Sigmoid colon (tissue), 7 donors: ENCODE results near the gene HMCN1. TPM values are rescaled to one million over a fixed set of nuclear protein-coding genes. Genes with fewer than 3 reads are reported as not detected.
"Not testable (repeated sequence)": the region's sequence is repeated elsewhere in the genome, so short reads cannot be mapped to it uniquely, and the experiment has no call there.

Source experiments
- DNase-seq: peaks from one replicate; pipeline ENCODE4 v3.0.0-alpha.2; 2019
- H3K27ac ChIP-seq, 4 donors: fragments of 200-600 bp; sonication (generic); one replicate each; pipeline ENCODE4 v1.5.1; 2016 to 2019; ENCODE audit warnings: mild to moderate bottlenecking in 1 of 4
- H3K27me3 ChIP-seq, 3 donors: fragments of 200-600 bp; sonication (generic); one replicate each; pipeline ENCODE4 v1.5.1; 2019; ENCODE audit warnings: mild to moderate bottlenecking in 1 of 3
- H3K36me3 ChIP-seq, 4 donors: fragments of 200-600 bp; sonication (generic); one replicate each; pipeline ENCODE4 v1.5.1; 2016 to 2019
- H3K4me1 ChIP-seq, 4 donors: fragments of 200-600 bp; sonication (generic); one replicate each; pipeline ENCODE4 v1.5.1; 2017 to 2019
- H3K4me3 ChIP-seq, 4 donors: fragments of 200-600 bp; sonication (generic); one replicate each; pipeline ENCODE4 v1.5.1; 2017 to 2019; ENCODE audit warnings: mild to moderate bottlenecking in 2 of 4, moderate library complexity in 1 of 4
- H3K9me3 ChIP-seq, 4 donors: fragments of 200-600 bp in 3 of 4; sonication (generic) in 3 of 4; one replicate each; pipeline versions ENCODE4 v1.5.1 to v1.6.1; 2013 to 2019
- CTCF ChIP-seq, 4 experiments: fragments of 450-650 bp in 3 of 4; fragments of 200-600 bp in 1 of 4; IDR thresholded peaks; one replicate each; pipeline ENCODE4 v1.5.1; 2016 to 2019; ENCODE audit warnings: antibody characterized with exemption in 4 of 4, mild to moderate bottlenecking in 3 of 4, moderate library complexity in 2 of 4
- EP300 ChIP-seq, 4 donors: sonication (generic); formaldehyde crosslinking; IDR thresholded peaks; one replicate each; pipeline ENCODE4 v1.6.1; 2017; ENCODE audit warnings: antibody characterized with exemption in 4 of 4
- POLR2A ChIP-seq, 2 donors: fragments of 450-650 bp; IDR thresholded peaks; one replicate each; pipeline ENCODE4 v1.6.1; 2016; ENCODE audit warnings: antibody characterized with exemption in 2 of 2, mild to moderate bottlenecking in 2 of 2, moderate library complexity in 2 of 2
- POLR2AphosphoS5 ChIP-seq, 4 donors: sonication (generic); formaldehyde crosslinking; IDR thresholded peaks; one replicate each; pipeline ENCODE4 v1.6.1; 2017; ENCODE audit warnings: antibody characterized with exemption in 4 of 4
- WGBS, 2 donors: extraction: QIAGEN DNeasy Blood & Tissue Kit; methylation state at CpG; one replicate each; pipeline ENCODE4 v1.1.7; 2013; 5-methylcytosine and 5-hydroxymethylcytosine counted together
- intact Hi-C: fragments of 100-400 bp; cut with DNase I; formaldehyde crosslinking; loops from one replicate; pipeline ENCODE4 v1.15.1; 2023
- polyA plus RNA-seq, 3 donors: library from polyadenylated mRNA; stranded (reverse); fragments of 200-250 nt; gene quantifications; one replicate each; pipeline ENCODE4 v1.2.3, GENCODE V29; 2013
- total RNA-seq, 4 donors: library from RNA; depleted of rRNA; stranded (reverse); fragments of >200 nt; gene quantifications; one replicate each; pipeline ENCODE4 v1.1.0, GENCODE V29; 2016
- donor health status: healthy with polysubstance abuse.
- donor health status: Bipolar disorder and iron deficiency.
- donor health status: healthy.

Gene HMCN1
- total and polyA plus RNA-seq, 7 donors: under 0.01 to 22.7 (median 6.7) TPM

DNA sequence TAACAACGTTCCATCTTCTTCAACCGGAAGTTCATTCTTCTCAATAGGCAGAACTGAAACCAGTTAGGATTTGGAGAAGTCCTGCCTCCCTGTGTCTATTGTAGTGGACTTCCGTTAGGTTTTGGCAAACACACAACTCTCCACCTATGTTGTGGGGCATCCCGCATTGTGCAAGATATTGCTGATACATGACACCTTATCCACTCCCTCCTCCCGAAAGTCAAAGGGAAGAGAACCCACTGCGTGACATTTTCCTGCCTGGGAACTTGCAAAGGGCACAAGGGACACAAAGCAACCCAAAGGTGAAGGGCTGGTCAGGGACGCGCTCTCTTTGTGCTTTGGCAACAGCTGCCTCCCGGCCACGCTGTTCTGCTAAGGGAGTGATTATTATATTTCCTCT lies 476.1 kb downstream of the HMCN1 start:
- H3K36me3 ChIP-seq: no peaks in the 10 kb centered on the region
- H3K4me3 ChIP-seq: no peak overlapping the region
- H3K27me3 ChIP-seq: no peaks in the 10 kb centered on the region
- DNase-seq: no peak
- intact Hi-C loops: loop anchor here (5.0 kb wide), 1 partner anchor 398 kb away; no protein-coding TSS in a partner anchor
- no peaks in the 10 kb centered on the region for H3K9me3 ChIP-seq
- WGBS, 2 donors: 80 to 82% methylated on average over 10 of the region's 10 CpGs
- peaks cover 0 to 24% (median 11%) of the 10 kb centered on the region in 4 donors for H3K4me1 ChIP-seq
- TF ChIP-seq POLR2AphosphoS5 (IDR thresholded peaks at IDR 0.05) (no peak), EP300 (IDR thresholded peaks at IDR 0.05) (no peak), CTCF (IDR thresholded peaks at IDR 0.05) (no peak), POLR2A (IDR thresholded peaks at IDR 0.05) (no peak)
- no peak overlapping the region for H3K27ac ChIP-seq

GRCh38 chr1:186211583-186211982 lies 477.4 kb downstream of the HMCN1 start:
- not testable (repeated sequence) for H3K36me3 ChIP-seq, H3K27ac ChIP-seq, H3K4me3 ChIP-seq, H3K9me3 ChIP-seq, H3K27me3 ChIP-seq, DNase-seq
- peaks cover 0 to 18% (median 7%) of the 10 kb centered on the region in 4 donors for H3K4me1 ChIP-seq
- intact Hi-C loops: loop anchor here (5.0 kb wide), 1 partner anchor 399 kb away; no protein-coding TSS in a partner anchor

DNA sequence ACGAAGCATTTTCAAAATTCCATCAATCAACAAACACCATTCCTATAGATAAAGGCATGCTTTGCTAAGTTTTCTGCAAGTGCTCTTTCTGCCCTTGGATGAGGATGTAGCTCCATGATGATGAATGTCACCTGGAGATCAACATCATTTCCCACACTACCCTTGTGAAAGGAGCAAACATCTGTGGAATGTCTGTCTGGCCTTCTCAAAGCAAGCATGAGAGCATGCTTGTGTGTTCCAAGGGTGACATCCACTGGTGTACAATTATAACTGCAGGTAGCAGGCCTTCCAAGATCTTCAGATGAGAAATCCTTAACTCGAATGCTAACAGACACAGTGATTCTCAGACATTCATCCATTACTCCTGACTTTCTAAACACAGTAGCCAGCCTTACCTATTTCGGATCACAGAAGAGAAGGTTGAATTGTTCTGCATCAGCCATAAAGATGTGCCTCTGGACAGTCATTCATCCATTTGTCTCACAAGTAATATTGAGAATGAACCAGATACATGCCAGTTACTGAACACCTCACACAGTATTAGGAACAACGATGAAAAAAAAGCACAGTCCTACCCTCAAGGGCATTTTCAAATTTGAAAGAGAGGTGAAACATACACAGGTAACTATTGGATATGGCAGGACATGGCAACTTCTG lies 478.5 kb downstream of the HMCN1 start:
- Histone ChIP-seq H3K27ac (no peak overlapping the region), H3K9me3 (no peaks in the 10 kb centered on the region), H3K36me3 (no peaks in the 10 kb centered on the region), H3K27me3 (no peaks in the 10 kb centered on the region), H3K4me3 (no peak overlapping the region), H3K4me1 (peaks cover 0 to 13% (median 4%) of the 10 kb centered on the region in 4 donors)
- intact Hi-C loops: loop anchor here (2.0 to 5.0 kb wide), 2 partner anchors 400 to 492 kb away; no protein-coding TSS in a partner anchor
- DNase-seq: peak; percentile 69
- TF ChIP-seq CTCF (IDR thresholded peaks at IDR 0.05): peak; percentile 51 to 73 (median 70)
- no peak for TF ChIP-seq EP300 (IDR thresholded peaks at IDR 0.05)
- peak in 1 of 4 donors; percentile 39 for TF ChIP-seq POLR2AphosphoS5 (IDR thresholded peaks at IDR 0.05)
- 38 to 49% methylated on average over 4 of the region's 4 CpGs for WGBS, 2 donors

DNA sequence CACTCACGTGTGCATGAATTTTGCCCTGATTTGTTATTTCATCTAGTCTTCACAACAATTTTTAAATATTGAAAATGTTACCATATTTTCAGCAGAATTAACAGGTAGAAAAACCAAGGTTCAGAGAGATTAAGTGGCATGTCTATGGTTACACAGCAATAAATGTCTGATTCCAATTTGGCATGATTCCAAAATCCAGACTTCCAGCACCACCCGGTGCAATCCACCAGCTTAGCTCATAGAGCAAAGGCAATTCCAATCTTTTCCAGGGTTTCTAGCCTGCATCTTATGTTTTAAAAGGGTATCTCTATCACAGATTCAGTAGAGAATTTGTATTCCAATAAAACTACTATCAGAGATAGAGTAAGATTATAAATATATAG lies 479.0 kb downstream of the HMCN1 start:
- intact Hi-C loops: loop anchor here (2.0 to 5.0 kb wide), 2 partner anchors 401 to 492 kb away; no protein-coding TSS in a partner anchor
- TF ChIP-seq EP300 (IDR thresholded peaks at IDR 0.05): no peak
- no peak for TF ChIP-seq POLR2A (IDR thresholded peaks at IDR 0.05)
- no peak for TF ChIP-seq POLR2AphosphoS5 (IDR thresholded peaks at IDR 0.05)
- no peak for TF ChIP-seq CTCF (IDR thresholded peaks at IDR 0.05)
- no peak for DNase-seq
- no peak overlapping the region for H3K4me3 ChIP-seq
- H3K27me3 ChIP-seq: no peaks in the 10 kb centered on the region
- H3K36me3 ChIP-seq: no peaks in the 10 kb centered on the region
- H3K4me1 ChIP-seq: peaks cover 0 to 8% (median 2%) of the 10 kb centered on the region in 4 donors
- 43 to 68% methylated on average over 2 of the region's 2 CpGs for WGBS, 2 donors
- H3K9me3 ChIP-seq: no peaks in the 10 kb centered on the region
- H3K27ac ChIP-seq: no peak overlapping the region

GRCh38 chr1:186214791-186215190 lies 480.6 kb downstream of the HMCN1 start:
- no peak for DNase-seq
- no peaks in the 10 kb centered on the region for H3K36me3 ChIP-seq
- no peaks in the 10 kb centered on the region for H3K27me3 ChIP-seq
- 59 to 76% methylated on average over 1 of the region's 1 CpG for WGBS, 2 donors
- TF ChIP-seq POLR2A (IDR thresholded peaks at IDR 0.05): no peak
- no peak overlapping the region for H3K4me3 ChIP-seq
- no peaks in the 10 kb centered on the region for H3K4me1 ChIP-seq
- intact Hi-C loops: loop anchor here (5.0 kb wide), 1 partner anchor 402 kb away; no protein-coding TSS in a partner anchor
- H3K9me3 ChIP-seq: no peaks in the 10 kb centered on the region
- H3K27ac ChIP-seq: no peak overlapping the region

DNA sequence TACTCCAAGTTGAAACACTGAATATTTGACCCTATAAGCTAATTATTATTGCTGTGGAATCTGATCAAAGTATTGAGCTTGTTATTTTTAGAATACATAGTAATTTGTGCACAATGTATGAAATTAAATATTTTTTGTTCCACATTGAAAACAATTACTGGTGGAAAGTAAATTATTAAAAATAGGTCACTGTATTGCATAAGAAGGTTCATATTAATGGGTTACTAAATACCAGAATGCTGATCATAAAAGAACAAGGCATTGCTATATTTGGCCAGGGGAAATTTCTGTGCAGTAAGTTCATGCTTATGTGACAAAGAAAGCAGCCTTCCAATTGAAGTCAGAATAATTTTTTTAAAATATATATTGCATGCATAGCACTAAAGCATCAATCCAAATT lies 481.4 kb downstream of the HMCN1 start:
- intact Hi-C loops: no loop called here
- TF ChIP-seq POLR2AphosphoS5 (IDR thresholded peaks at IDR 0.05): no peak
- TF ChIP-seq EP300 (IDR thresholded peaks at IDR 0.05): no peak
- TF ChIP-seq POLR2A (IDR thresholded peaks at IDR 0.05): no peak
- TF ChIP-seq CTCF (IDR thresholded peaks at IDR 0.05): no peak
- H3K9me3 ChIP-seq: no peaks in the 10 kb centered on the region

More for the DNA sequence above, 481.4 kb downstream of the HMCN1 start:
- H3K36me3 ChIP-seq: no peaks in the 10 kb centered on the region
- no peaks in the 10 kb centered on the region for H3K27me3 ChIP-seq
- no peak for DNase-seq
- no peaks in the 10 kb centered on the region for H3K4me1 ChIP-seq
- no peak overlapping the region for H3K27ac ChIP-seq
- H3K4me3 ChIP-seq: no peak overlapping the region
